GM21717 (cell line): ENCODE results near the gene ETV6.

Experiments used
- ATAC-seq: cut with Tn5 transposase; IDR thresholded peaks from one replicate; pipeline ENCODE4 v1.9.1; 2021; ENCODE audit warnings: mild to moderate bottlenecking, moderate library complexity; ENCODE audit not compliant: unreplicated experiment

The ETV6 gene

DNA sequence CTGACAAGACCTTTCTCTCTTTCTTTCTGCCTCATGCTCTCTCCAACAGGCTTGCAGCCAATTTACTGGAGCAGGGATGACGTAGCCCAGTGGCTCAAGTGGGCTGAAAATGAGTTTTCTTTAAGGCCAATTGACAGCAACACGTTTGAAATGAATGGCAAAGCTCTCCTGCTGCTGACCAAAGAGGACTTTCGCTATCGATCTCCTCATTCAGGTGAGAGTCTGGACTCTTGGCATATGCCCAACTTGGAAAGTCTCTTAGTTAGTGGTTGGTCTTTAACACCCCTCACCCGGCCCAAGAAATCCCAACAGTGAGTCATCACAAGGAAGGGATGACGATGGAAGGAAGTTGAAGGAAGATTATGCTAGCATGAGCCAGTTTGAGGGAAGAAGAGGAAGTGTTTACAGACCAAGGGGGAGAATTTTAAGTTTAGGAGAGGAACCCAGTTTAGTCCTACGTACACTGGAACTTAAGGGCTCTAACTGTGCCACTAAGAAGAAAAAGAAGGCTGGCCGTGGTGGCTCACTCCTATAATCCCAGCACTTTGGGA, 189.7 kb downstream of the ETV6 start:
- no peak for ATAC-seq

DNA sequence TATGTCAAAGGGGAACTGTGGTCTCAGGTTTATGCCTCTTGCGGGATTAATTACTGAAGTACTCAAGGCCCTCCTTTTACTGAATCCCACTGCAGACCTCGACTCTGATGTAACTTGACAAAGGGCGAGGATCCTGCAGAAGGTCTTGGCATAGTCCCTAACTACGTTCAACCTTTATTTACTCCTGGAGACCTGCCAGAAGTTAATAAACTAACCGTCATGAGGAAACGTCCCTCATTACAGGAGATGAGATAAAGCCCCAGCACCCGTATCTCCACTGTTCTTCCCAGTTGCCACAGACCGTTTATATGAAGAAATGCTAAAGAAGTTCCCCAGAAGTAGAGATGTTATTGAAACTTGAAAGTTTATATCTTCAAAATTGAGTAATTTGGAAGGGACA, 190.9 kb downstream of the ETV6 start:
- ATAC-seq = no peak

DNA sequence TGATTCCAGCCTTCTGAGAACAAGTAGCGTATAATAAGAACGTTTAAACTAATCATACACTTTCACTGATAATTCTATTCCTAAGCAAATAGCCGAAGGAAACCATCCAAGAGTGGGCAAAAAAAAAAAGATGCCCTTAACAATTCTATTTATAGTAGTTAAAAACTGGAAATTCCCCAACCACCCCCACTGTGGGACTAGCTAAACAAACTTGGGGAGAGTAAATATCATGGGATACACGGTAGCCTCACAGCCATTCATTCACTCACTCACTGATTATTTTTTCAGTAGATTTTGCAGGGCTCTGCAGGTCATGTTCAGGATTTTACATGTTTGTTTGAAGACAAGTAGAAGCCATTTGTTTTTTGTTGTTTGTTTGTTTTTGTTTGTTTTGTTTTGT, 197.0 kb downstream of the ETV6 start:
- ATAC-seq = no peak

DNA sequence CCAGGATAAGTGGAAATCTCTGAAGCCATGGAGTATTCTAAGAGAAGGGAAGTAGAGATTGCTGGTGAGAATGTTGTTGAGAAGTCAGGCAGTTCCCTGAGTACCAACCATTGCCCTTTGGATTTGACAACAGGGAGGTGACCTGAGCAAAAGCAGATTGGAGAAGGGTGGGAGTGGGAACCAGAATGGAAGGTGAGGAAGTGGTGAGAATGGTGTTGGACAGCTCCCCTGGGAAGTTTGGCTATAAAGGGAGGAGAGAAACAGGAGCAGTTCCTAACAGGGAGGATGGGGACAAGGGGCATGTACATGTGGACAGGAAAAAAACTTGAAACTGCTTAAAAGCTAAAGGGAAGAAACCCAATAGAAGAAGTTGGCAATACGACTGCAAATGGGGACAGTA, 198.1 kb downstream of the ETV6 start:
- no peak for ATAC-seq

DNA sequence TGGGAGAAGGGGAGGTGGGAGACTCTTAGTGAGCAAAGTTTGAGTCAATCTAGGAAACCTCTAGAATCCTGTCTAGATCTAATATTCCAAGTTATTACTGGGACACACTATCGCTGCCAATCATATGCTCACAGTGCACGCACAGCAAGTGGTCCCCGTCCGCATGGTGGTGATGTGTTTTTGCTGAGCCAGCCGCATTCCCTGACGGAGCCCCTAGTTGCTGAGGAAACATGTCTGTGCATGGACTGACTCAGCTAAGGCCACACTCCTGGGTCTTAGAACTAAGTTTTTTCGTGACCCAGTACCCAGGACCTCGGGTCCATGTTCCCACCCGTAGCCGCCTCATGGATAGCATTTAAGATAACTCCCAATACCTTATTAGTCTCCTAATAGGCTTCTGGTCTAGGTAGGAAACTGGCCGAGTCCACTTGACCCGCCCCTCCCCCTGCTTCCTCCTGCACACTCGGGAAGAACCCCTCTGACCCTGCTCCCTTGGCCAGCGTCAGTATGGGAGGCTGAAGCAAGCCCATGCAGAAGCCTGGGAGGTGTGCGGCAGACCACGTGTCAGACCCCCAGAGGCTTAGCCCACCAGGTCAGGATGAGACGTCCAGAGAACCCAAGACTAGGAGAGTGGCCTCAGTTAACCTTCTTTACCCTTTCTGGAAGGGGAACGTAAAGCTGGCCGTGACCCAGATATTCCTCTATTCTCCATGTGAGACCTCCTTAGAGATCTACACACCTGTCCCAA, 200.5 kb downstream of the ETV6 start:
- ATAC-seq = no peak

DNA sequence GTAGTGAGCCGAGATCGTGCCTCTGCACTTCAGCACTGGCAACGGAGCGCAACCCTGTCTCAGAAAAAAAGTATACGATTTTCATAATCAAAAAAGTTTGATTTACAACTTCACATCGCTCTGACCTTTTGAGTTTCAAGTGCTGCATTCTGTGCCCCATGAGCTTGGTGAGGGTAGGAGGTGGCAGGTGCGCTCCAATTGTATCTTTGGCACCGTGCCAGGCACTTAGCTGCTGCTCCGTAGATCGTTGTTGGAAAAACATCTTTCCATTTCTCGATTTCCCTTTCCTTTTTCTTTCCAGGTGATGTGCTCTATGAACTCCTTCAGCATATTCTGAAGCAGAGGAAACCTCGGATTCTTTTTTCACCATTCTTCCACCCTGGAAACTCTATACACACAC, 203.7 kb downstream of the ETV6 start:
- no peak for ATAC-seq

DNA sequence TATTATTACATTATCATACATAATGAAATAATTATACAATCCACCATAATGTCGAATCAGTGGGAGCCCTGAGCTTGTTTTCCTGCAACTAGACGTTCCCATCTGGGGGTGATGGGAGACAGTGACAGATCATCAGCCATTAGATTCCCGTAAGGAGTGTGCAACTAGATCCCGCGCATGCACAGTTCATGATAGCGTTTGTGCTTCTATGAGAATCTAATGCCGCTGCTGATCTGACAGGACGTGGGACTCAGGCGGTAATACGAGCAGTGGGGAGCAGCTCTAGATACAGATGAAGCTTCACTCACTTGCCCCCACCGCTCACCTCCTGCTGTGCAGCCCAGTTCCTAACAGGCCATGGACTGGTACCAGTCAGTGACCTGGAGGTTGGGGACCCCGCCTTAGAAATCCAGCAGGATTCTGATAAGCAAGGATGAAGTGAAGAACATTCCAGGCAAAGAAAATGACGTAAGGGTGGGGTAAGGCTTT, 204.6 kb downstream of the ETV6 start:
- no peak for ATAC-seq

DNA sequence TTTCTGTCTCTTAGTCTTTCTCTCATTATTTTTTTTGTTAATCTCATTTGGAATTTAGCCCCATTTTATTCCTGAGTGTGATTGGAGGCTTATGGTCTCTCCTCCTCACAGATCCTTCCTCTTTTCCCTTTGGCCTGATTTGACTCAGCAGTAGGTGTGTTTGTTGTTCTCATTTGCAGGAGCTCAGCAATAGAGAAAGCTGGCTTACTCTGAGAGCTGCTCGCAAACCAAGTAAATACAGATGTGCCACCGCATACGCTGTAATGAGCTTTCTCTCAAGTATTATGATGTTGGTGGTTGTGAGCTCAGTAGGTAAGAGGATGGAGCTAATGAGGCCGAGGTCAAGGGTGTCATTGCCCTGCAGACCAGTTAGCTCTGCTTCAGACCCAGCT, 206.5 kb downstream of the ETV6 start:
- ATAC-seq = no peak

DNA sequence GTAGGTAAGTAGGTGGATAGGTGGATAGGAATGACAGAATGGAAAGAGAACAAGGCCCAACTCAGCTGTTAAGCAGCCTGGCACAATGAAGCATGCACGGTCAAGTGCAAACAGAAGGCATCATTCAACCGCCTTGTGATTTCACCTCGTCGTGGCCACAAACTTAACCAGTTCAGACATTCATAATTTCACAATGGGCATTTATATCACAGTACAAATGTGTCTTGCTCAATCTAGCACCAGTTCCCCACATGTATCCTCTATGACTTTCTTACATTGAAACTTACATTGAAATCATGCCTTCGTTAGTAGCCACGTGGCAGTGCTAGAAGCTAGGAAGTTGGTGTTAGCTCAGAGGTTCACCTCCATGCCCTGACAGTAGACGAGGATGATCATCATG, 207.5 kb downstream of the ETV6 start:
- no peak for ATAC-seq

DNA sequence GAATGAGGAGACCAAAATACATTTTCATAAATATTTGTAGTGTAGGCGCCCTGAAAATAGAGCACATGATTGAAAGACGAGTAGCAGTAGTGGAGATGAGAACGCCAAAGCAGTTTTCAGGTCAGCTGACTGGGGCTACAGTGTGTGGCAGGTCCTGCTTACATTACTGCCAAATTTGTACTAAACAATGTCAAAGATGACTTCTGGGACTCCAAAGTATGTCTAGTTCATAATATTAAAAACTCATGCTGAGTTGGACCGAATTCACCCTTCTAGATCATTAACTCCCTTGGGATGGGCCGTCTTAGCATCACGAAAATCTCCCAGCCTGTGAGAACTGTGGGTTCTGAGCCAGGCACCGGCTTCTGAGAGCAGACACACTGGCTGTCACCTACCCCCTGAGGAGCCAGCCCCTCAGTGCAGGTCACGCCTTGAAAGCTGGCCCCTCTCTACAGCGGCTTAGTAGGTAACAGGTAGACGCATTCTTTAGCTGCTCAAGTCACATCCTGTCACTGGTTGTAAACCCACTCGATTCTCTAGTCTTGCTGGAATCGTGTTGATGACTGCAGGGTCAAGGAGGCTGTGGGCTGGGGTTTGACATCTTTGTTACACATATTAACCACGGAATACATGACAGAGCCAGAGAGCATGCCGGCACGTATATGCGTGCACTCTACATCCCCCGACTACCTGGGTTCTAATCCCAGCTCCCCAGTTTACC, 210.4 kb downstream of the ETV6 start:
- ATAC-seq = no peak

DNA sequence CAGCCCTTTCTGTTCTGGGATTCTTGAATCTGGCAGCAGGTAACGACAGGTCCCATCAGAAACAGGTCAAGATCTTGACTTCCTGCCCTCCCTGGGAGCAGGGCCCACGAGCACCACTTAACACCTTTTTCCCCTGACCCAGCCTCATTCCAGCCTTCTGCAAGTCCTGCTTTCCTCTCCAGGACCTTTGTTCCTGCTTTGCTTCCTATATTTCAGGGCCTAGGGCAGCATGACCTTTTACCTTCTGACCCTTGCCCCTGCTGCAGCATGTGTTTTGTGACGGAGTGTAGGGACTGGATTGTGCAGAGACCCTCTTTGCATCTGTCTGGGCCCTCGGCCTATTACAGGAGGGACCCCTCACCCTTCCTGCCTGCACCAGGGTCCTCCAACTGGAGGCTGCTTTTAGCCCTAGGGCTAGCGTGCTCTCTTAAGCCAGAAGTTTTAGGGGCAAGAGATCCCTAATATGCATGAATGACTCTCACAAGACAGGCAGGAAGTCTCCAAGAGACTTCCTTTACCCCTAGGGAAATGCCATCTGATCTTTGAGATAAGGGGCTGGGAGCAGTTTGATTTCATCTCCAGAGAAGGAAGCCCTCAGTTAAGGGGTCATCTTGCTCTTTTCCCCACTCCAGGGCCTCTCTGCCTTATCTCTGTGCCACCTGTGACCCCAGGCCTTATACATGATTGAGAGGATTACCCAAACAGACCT, 211.8 kb downstream of the ETV6 start:
- no peak for ATAC-seq

DNA sequence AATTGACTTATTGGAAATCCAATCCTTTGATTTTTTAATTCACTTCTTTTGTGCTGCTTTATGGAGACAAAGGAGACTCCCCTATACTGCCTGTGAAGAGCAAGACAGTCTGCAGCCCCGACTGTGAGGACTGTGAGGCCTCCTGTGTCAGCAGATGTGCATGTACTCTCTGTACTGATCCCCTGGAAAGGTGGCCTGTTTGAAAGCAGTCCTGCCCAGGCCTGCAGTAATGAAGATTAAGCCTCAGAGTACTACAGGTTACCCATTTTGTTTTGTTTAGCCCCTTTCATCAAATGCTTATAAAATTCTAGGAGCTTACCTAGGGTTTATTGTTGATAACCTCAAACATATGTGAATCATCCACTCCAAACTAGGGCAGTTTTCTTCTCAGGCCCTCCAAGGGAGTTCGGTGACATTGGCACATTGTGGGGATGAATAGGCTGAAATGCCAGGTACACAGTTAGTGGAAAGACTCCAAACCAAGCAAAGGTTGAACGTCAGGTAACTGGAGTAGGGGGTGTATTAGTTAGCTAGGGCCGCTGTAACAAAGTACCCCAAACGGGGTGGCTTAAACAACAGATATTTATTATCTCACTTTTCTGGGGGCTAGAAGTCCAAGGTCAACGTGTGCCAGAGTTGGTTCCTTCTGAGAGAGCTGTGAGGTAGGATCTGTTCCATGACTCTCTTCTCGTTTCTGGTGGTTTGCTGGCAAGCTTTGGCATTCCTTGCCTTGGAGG, 212.6 kb downstream of the ETV6 start:
- no peak for ATAC-seq

DNA sequence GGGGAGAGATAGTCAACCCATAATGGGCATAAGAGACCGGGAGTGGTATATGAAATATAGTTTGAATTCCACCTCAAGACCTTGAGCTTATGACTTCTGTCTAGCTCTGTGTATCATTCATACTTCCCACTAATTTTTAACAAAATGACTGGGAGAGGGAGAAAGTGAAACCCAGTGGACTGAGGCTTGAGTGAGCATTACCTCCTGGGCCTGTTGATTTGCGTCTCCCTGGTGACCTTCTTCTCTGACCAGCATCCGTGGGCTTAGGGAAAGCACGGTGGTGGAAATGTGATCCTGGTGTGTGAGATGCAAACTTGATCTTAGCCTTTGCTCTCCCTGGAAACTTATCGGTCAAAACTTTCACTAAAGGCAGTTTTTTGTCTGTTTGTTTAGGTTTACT, 213.3 kb downstream of the ETV6 start:
- no peak for ATAC-seq

DNA sequence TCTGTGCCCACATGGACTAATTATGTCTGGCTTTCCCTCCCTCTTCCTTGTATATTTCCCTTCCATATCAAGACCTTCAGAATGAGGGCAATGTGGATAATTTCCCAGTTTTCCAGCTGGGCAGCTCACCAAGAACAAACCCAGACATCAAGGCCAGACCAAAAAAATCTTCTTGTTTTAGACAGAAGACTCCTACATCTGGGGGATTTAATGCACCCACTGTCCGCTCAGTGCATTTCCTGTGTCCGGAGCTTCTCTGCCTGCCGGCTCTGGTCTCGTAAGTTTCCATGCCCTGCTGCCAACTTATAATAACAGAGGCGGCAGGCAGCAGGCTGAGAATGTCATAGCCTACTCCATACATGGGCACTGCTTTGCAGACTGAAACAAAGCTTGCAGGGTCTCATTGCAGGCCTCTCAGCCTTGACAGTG, 214.0 kb downstream of the ETV6 start:
- no peak for ATAC-seq

DNA sequence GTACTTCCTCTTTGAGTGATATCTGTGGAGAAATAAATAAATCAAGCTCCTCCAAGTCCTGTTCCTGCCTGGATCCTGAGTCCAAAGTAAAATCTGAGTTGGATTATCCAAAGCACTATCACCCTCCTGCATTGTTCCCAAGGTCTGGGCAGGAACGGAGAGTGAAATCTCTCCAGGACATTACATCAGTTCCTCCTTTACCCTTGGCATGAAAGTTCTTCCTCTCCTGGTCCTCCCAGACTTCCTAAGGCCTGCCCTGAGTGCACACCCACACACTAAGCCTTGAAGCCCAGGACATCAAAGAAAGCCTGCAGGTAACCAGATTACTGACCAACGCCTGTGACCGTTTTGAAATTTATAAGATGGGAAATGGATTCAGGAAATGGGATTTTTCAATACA, 214.5 kb downstream of the ETV6 start:
- ATAC-seq = no peak

DNA sequence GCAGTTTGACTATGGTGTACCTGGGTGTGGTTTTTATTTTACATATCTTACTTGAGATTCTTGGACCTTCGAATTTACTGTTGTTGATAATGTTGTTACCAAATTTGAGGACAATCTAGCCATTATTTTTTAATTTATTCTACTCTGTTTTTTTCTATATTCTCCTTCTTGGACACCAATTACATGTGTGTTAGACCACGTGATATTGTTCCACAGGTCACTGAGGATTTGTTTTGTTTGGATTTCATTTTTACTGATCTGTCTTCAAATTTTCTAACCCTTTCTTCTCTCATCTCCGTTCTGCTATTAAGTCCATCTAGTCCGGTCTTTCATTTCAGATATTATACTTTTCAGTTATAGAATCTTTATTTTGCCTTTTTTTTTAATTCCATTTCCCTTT, 216.3 kb downstream of the ETV6 start:
- ATAC-seq = no peak

DNA sequence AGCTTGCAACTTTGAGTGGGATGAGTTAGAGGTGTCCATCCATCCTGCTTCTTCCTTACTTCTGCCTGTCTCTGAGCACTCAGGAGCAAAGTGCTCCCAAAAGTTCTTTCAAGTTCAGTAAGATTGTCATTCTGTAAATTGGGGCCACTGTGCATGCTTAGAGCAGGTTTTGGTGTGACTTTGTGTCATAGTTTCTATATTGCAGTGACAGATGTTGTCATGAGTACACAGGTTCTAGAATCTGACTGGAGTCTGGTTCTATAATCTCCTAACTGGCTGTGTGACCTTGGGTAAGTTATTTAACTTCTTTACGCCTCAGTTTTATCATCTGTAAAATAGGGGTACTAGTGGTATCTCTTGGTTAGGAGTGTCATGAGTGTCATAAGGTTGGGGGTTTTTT, 218.6 kb downstream of the ETV6 start:
- no peak for ATAC-seq

DNA sequence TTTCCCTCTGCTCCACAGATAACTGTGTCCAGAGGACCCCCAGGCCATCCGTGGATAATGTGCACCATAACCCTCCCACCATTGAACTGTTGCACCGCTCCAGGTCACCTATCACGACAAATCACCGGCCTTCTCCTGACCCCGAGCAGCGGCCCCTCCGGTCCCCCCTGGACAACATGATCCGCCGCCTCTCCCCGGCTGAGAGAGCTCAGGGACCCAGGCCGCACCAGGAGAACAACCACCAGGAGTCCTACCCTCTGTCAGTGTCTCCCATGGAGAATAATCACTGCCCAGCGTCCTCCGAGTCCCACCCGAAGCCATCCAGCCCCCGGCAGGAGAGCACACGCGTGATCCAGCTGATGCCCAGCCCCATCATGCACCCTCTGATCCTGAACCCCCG, 219.9 kb downstream of the ETV6 start:
- no peak for ATAC-seq

DNA sequence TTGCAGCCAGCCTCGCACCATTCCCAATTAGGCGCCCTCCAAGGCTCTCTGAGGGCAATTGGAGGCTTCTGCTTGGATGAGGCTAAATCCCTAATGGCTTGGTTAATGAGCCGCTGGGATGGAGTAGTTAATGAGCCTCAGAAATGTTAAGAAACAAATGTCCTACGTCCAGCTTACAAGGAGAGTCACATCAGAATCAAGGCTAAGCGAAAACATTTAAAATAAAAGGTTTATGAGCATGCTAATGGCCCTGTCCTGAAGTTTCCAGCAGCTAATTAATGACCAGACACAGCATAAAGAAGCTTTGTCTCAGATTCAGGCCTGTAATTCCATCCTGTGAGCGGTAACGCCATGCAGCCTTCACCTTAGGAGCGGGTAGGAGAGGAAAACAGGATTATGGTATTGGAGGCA, 220.6 kb downstream of the ETV6 start:
- ATAC-seq = no peak

DNA sequence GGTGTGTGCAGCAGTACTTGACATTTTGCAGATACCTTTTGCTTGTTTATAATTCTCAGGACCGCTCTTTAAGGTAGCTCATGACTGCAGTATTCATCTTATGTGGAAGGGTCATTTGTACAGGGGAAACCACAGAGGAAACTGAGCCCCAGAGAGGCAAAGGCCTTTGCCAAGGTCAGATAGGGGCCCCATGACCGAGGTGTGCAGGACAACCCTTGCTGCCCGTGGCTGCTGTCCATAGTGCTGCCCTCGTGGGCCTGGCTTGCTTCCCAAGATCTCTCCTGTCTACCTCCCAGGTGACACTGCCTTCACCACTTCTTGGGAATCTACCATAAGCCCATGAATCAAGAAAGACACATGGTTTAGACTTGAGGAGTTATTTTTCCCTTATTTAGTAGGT, 222.6 kb downstream of the ETV6 start:
- no peak for ATAC-seq

DNA sequence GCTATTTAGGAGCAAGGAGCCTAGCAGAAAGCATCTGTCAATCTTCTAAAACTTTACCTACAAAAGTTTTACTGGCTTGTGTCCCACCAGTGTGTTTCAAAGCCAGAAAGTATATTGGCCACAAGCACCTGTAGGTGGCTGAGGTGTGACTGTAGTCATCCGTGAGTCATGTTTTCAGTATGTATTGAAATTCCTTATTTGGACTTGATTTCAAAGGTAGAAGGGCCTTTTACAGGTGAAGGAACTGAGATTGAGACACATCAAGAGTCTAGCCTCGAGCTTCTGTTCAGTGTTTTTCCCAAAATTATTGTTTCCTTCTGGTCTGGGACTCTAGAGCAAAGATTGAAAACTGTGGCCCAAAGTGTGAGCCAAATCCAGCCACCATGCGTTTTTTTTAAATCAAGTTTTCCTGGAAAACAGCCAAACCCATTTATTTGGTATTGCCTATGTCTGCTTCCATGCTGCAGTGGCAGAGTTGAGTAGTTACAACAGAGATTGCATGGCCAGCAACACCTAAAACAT, 226.0 kb downstream of the ETV6 start:
- ATAC-seq = peak; percentile 52
